SH-SY5Y (cell line): Measurements from ENCODE around the gene BCR.

Experiments used
- GATA2 ChIP-seq: IDR thresholded peaks from 2 replicates; pipeline ENCODE4 v1.6.1; 2011; ENCODE audit warnings: mild to moderate bottlenecking, low read depth, low read length
- GATA3 ChIP-seq: IDR thresholded peaks from 2 replicates; pipeline ENCODE4 v1.6.1; 2011; ENCODE audit warnings: low read depth, mild to moderate bottlenecking, low read length, moderate library complexity

- TF ChIP-seq GATA3, result no peak
- no peak for TF ChIP-seq GATA2
These were observed 35.3 kb downstream of the BCR start for GRCh38 chr22:23215294-23216241.
